ENCODE data around the gene CES4A.
A peak's percentile ranks its signal among the peaks of the same experiment; 100 is the strongest.
"Not testable (repeated sequence)": the region's sequence is repeated elsewhere in the genome, so short reads cannot be mapped to it uniquely, and the experiment has no call there.

Gene CES4A

DNA sequence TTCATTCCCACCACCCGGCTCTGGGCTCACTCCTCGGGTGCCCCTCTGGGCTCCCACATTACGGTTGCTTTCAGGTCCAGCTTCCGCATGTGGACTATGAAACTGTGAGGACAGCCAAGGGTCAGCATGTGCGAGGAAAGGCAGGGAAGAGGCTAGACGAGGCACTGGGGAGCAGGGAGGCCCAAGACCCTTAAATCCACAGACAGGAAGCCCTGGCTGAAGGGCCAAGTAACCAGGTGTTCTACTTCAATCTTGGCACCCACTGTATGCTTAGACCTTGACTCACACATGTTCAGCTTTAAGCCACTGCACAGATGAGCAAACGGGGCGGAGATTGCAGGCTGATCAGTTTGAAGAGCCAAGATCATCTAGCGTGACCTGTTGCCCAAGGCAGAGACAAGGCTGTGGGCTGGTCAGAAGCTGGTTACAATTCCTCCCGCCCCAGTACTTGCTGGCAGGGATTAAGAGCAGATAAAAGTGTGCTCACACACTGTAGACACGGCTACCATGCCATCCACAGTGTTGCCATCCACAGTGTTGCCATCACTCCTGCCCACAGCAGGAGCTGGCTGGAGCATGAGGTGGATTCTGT is at the start of gene CES4A:
Gene CES4A, plus strand, starts transcription at position 393 of the 592 bp plus-strand sequence. Its CDS starts 184 bp downstream, at position 577.
- no peak for FAIRE-seq
- TF ChIP-seq POLR2A (IDR thresholded peaks at IDR 0.05; ENCODE audit: low read depth, low read length) = no peak
- DNase-seq (ENCODE audit: insufficient read length, low spot score) = no peak

DNA sequence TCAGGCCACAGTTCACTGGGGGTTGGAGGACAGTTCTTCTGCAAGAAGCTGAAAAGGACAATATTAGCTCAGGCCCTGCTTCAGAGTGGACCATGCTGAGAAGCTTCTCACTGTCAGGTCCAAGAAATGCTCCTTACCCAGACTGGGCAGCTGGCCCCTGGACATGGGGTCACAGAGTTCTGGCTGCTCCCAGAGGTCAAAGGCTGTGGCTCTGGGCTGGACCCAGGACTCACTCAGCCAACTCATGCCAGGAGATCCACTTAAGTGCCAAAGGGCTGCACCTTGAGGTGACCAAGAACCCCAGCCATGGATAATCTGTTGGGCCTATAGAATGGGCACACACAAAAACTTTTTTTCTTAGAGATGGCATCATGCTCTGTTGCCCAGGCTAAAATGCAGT is 49.0 kb upstream of the CES4A start:
- FAIRE-seq (no peak), DNase-seq (ENCODE audit: insufficient read length, low spot score) (no peak)
- no peak for TF ChIP-seq POLR2A (IDR thresholded peaks at IDR 0.05; ENCODE audit: low read depth, low read length)

DNA sequence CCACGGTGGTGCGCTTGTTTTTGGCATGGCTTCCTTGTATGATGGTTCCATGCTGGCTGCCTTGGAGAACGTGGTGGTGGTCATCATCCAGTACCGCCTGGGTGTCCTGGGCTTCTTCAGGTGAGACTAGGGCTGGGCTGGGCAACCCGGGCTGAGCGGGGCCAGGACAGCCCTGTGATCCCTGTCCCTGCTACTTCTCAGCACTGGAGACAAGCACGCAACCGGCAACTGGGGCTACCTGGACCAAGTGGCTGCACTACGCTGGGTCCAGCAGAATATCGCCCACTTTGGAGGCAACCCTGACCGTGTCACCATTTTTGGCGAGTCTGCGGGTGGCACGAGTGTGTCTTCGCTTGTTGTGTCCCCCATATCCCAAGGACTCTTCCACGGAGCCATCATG is 48.2 kb upstream of the CES4A start:
- no peak for TF ChIP-seq POLR2A (IDR thresholded peaks at IDR 0.05; ENCODE audit: low read depth, low read length)
- FAIRE-seq (no peak), DNase-seq (ENCODE audit: insufficient read length, low spot score) (no peak)

DNA sequence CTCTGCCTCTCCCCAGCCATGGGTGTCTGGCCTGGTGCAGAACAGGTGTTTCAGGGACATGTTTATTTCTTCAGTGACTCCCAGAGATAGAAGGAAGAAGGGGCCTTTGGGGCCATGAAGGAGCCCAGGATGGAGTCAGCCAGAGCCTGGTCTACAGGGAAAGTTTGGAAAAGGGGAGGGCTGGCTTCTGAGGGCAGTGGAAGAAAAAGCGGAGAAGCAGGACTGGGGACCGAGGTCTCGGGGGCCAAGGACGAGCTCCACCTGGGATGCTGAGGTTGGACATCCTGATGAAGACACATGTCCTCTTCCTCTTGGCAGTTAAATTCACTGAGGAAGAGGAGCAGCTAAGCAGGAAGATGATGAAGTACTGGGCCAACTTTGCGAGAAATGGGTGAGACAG is 45.4 kb upstream of the CES4A start:
- TF ChIP-seq POLR2A (IDR thresholded peaks at IDR 0.05; ENCODE audit: low read depth, low read length) = no peak
- DNase-seq (ENCODE audit: insufficient read length, low spot score) = no peak
- FAIRE-seq = no peak

DNA sequence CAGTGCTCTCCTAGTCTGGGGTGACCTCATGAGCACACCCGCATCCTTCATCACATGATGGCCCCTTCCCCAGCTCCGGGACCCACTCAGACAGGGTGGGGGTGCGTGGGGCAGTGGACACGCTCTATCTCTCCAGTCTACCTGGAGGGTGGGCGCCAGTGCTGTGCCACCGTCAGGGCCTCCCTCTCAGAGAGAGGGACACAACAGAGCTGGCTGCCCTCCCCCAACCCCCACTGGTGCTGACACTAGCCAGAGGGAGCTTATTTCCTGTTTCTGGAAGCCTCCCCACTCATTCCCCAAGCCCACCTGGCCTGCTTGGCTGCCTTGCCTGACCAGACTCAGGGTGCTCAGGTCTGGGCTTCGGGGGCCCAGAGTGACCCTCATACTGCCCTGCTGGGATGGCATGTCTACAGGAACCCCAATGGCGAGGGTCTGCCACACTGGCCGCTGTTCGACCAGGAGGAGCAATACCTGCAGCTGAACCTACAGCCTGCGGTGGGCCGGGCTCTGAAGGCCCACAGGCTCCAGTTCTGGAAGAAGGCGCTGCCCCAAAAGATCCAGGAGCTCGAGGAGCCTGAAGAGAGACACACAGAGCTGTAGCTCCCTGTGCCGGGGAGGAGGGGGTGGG is 44.8 kb upstream of the CES4A start:
- DNase-seq (ENCODE audit: insufficient read length, low spot score) = no peak
- TF ChIP-seq POLR2A (IDR thresholded peaks at IDR 0.05; ENCODE audit: low read depth, low read length) = no peak
- no peak for FAIRE-seq

DNA sequence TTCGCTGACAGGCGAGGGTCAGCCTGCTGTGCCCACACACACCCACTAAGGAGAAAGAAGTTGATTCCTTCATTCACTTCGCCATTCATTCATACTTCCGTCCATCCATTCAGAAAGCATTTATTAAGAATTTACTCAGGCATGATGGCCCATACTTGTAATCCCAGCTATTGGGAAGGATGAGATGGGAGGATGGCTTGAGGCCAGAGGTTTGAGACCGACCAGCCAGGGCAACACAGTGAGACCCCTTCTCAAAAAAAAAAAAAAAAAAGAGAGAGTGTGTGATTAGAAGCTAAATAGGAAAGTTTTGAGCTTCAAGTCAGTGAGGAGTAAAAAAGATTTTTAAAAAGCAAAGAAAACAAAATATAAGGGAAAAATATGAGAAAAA is 44.3 kb upstream of the CES4A start:
- FAIRE-seq (no peak), DNase-seq (ENCODE audit: insufficient read length, low spot score) (no peak)
- TF ChIP-seq POLR2A (IDR thresholded peaks at IDR 0.05; ENCODE audit: low read depth, low read length) = no peak

DNA sequence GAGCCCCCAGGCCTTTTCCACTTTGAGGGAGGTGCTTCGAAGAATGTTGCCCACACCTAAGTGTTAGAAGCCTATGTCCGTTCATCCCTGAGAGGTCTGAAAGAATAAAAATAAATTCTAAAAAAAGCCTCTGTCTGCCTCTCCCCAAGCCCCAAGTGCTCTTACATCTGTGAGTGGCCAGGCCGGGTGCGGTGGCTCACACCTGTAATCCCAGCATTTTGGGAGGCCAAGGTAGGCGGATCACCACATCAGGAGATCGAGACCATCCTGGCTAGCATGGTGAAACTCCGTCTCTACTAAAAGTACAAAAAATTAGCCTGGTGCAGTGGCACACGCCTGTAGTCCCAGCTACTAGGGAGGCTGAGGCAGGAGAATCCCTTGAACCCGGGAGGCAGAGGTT is 43.4 kb upstream of the CES4A start:
- not testable (repeated sequence) for DNase-seq (ENCODE audit: insufficient read length, low spot score); FAIRE-seq

DNA sequence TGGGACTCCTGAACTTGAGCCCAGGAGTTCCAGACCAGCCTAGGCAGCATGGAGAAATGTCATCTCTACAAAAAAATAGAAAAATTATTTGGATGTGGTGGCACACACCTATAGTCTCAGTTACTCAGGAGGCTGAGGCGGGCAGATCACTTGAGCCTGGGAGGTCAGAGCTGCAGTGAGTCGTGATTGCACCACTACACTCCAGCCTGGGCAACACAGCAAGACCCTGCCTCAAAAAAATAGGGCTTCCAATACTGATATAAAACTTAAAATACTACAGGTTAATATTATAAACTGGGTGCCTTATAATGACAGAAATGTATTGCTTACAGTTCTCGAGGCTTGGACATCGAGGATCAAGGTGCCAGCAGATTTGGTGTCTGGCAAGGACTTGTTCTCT is 42.5 kb upstream of the CES4A start:
- no peak for TF ChIP-seq POLR2A (IDR thresholded peaks at IDR 0.05; ENCODE audit: low read depth, low read length)
- DNase-seq (ENCODE audit: insufficient read length, low spot score) (no peak), FAIRE-seq (no peak)

DNA sequence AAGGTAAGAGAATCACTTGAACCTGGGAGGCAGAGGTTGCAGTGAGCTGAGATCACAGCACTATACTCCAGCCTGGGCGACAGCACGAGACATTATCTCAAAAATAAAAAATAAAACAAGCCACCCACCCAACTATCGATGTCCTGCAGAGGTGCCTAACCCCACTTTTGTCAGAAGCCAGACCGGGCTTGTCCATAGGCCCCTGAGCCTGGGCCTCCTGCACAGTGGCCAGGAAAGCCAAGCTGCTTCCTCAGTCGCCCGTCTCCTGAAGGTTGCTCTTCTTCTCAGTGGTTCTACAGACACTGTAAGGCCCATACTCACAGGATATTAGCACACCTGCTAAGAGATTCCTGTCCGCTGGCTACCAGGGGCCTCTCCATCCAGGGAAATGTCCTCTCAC is 41.8 kb upstream of the CES4A start:
- DNase-seq (ENCODE audit: insufficient read length, low spot score) (no peak), FAIRE-seq (no peak)
- TF ChIP-seq POLR2A (IDR thresholded peaks at IDR 0.05; ENCODE audit: low read depth, low read length) = no peak

DNA sequence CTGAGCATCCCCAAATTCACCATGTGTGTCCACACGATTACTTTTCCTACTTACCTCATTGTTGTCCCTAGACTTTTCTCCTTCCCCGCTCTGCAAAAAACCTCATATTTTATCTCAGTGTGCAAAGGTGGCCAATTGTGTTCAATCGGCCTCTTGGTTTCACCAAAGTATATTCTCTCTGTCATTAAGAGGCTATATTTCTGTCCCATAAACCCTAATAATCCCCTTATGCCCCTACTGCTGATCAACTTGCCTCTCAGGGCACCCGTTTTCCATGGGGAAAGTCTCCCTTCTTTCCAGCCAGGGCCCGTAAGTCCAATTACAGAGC is 41.5 kb upstream of the CES4A start:
- TF ChIP-seq POLR2A (IDR thresholded peaks at IDR 0.05; ENCODE audit: low read depth, low read length) = no peak
- FAIRE-seq (no peak), DNase-seq (ENCODE audit: insufficient read length, low spot score) (no peak)

DNA sequence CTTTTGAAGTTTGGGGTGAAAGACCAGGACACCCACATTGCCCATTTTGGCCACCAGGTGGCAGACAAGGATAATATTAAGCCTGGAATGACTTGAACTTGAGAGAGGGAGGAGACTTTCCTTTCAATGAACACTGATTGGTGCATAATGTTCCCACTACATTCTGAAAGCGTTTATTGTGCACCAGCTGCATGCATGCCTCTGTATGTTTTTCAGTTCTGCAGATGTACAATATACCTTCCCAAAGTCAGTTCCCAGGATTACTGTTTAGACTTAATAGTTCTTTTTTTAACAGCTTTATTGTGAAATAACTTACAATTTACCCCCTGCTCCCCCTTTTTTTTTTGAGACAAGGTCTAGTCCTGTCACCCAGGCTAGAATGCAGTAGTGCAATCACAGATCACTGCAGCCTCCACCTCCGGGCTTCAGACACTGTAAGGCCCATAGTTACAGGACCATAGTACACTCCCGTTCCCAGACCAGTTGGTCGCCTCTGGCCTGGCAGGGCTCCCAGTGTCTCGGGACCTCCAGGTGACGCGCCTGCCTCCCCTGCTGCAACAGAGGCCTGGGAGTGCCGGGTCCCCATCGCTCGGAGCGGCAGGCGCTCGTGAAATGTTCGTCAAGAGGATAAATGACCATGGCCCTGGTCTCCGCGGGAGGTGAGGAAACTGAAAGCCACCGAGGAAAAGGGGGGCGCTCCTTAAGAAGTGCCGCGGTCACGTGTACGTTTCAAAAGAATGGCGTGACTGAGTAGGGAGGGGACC is 40.9 kb upstream of the CES4A start:
- peak; percentile 70 for FAIRE-seq
- no peak for TF ChIP-seq POLR2A (IDR thresholded peaks at IDR 0.05; ENCODE audit: low read depth, low read length)
- DNase-seq (ENCODE audit: insufficient read length, low spot score) = peak; percentile 74

DNA sequence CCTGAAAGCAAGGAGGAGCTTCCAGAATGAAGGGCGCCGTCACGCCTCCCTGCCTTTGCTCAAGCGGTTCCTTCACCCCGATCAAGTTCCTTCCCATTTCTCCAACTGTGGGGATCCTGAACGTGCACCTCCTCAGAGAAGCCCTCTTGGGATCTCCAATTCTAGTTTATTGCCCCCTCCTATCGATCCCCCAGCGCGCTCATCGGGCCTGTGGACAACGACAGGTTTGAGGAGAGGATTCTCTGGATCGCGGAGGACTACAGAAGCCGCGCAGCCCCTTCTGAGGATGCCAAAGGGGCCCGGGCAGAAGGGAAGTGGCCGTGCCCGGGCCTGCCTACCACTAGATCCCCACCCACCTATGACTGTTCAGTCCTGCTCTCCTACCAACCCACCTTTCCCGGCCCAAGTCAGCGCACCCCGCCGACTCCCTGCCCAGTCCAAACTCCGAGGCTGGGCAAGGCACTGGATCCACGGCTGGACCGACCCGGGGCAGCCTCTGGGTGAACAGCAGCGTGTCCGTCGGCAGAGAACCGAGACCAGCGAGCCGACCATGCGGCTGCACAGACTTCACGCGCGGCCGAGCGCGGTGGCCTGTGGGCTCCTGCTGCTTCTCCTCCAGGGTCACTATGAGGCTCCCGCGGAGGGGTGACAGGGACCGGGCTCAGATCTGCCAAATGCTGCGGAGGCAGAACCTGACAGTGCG is 40.1 kb upstream of the CES4A start:
- no peak for FAIRE-seq
- no peak for TF ChIP-seq POLR2A (IDR thresholded peaks at IDR 0.05; ENCODE audit: low read depth, low read length)
- no peak for DNase-seq (ENCODE audit: insufficient read length, low spot score)

DNA sequence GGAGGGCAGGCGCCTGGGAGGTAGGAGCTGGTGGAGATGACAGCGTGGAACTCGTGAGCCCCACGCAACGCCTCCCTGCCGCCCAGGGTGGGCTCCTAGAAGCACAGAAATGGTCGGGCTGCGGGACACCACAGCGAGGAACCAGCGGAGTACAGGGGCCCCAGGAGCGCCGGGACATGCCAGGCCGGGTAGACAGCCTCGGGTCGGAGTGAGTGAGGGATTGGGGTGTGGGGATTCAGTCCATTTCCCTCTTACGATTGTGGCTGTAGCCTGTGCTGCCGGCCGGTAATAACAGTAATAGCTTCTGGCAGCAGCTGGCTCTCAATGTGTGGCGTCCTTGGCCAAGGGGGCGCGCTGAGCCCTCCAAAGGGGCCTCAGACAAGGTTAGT is 39.6 kb upstream of the CES4A start:
- no peak for FAIRE-seq
- TF ChIP-seq POLR2A (IDR thresholded peaks at IDR 0.05; ENCODE audit: low read depth, low read length) = no peak

DNA sequence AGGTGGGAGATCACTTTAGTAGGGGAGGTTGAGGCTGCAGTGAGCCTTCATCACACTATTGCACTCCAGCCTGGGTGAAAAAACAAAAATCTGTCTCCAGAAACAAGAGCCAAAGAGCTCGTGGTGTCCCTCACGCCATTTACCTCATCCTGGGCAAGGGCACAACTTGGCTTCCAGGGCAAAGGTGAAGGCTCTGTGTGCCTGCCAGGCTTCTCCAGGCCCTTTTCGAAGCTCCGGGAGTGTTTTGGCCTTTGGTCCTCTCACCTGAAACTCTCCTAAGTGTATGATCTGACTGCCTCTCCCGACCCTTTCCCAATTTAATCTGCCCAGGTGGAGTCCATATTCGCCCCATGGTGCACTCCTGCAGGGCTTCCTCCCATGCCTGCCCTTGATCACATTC is 38.9 kb upstream of the CES4A start:
- DNase-seq (ENCODE audit: insufficient read length, low spot score) (no peak), FAIRE-seq (no peak)
- TF ChIP-seq POLR2A (IDR thresholded peaks at IDR 0.05; ENCODE audit: low read depth, low read length) = no peak

More for the DNA sequence above, 39.6 kb upstream of the CES4A start:
- no peak for DNase-seq (ENCODE audit: insufficient read length, low spot score)
